DMS53 treated with DMSO at 0.1 percent for 48 hours (cell line): Measurements from ENCODE around the gene CEP72.

ENCODE experiments used
- DNase-seq: peaks from one replicate; lab custom pipeline; 2025; ENCODE audit not compliant: unreplicated experiment; lab: John Stamatoyannopoulos, UW

CEP72 gene

GRCh38 chr5:654071-654778, 42.1 kb downstream of the CEP72 start:
- no peak for DNase-seq

- no peak for DNase-seq
Measured at GRCh38 chr5:655406-655805, 43.3 kb downstream of the CEP72 start.

GRCh38 chr5:657570-657969, 45.4 kb downstream of the CEP72 start:
- no peak for DNase-seq

- DNase-seq = no peak
Measured at GRCh38 chr5:658103-658502, 46.0 kb downstream of the CEP72 start.

GRCh38 chr5:659496-660263, 47.5 kb downstream of the CEP72 start:
- no peak for DNase-seq

GRCh38 chr5:660491-661030, 48.4 kb downstream of the CEP72 start:
- DNase-seq = no peak

- DNase-seq = no peak
Measured at GRCh38 chr5:661891-662750, 50.0 kb downstream of the CEP72 start.

GRCh38 chr5:662751-663435, 50.8 kb downstream of the CEP72 start:
- DNase-seq = no peak

- no peak for DNase-seq
Measured at GRCh38 chr5:663436-664342, 51.5 kb downstream of the CEP72 start.

- no peak for DNase-seq
Measured at GRCh38 chr5:664343-664993, 52.3 kb downstream of the CEP72 start.

GRCh38 chr5:664994-665360, 52.8 kb downstream of the CEP72 start:
- no peak for DNase-seq

- no peak for DNase-seq
Measured at GRCh38 chr5:665541-665955, 53.4 kb downstream of the CEP72 start.

- no peak for DNase-seq
Measured at GRCh38 chr5:665956-666711, 54.0 kb downstream of the CEP72 start.

- DNase-seq = no peak
Measured at GRCh38 chr5:666816-667498, 54.8 kb downstream of the CEP72 start.

- DNase-seq = no peak
Measured at GRCh38 chr5:668283-668995, 56.3 kb downstream of the CEP72 start.

- DNase-seq = no peak
Measured at GRCh38 chr5:669111-669841, 57.1 kb downstream of the CEP72 start.
